Mesenchymal stem cell (in vitro differentiated cells and primary cell): ENCODE results near the gene PFKM.
"Not testable (repeated sequence)": the region's sequence is repeated elsewhere in the genome, so short reads cannot be mapped to it uniquely, and the experiment has no call there.

ENCODE experiments used
- DNase-seq: peaks from one replicate; pipeline ENCODE4 v3.0.0-alpha.2; 2013
- H2AFZ ChIP-seq: one replicate; pipeline ENCODE4 v1.6.1; 2013; ENCODE audit warnings: low read depth, mild to moderate bottlenecking, control low read depth, inconsistent platforms, low read length, moderate library complexity
- H2AK5ac ChIP-seq: 2 replicates; pipeline ENCODE4 v1.6.1; 2013; ENCODE audit warnings: low read length, moderate library complexity, mild to moderate bottlenecking, inconsistent platforms; ENCODE audit not compliant: severe bottlenecking
- H2BK120ac ChIP-seq: one replicate; pipeline ENCODE4 v1.6.1; 2013; ENCODE audit warnings: low read depth, mild to moderate bottlenecking, inconsistent platforms, low read length, moderate library complexity
- H2BK12ac ChIP-seq, 2 experiments: one replicate each; pipeline ENCODE4 v1.6.1; 2013; ENCODE audit warnings: inconsistent platforms in 2 of 2, low read length in 2 of 2, mild to moderate bottlenecking in 2 of 2, moderate library complexity in 2 of 2, control low read depth in 1 of 2
- H2BK15ac ChIP-seq: one replicate; pipeline ENCODE4 v1.6.1; 2013; ENCODE audit warnings: mild to moderate bottlenecking, low read depth, inconsistent platforms; ENCODE audit not compliant: poor library complexity, severe bottlenecking
- H2BK5ac ChIP-seq: 2 replicates; pipeline ENCODE4 v1.6.1; 2013; ENCODE audit warnings: low read depth, mild to moderate bottlenecking, low read length, control low read depth, inconsistent platforms; ENCODE audit not compliant: poor library complexity, severe bottlenecking
- H3K14ac ChIP-seq, 2 experiments: one replicate each; pipeline ENCODE4 v1.6.1; 2013; ENCODE audit warnings: inconsistent platforms in 2 of 2, low read length in 2 of 2, control low read depth in 1 of 2, mild to moderate bottlenecking in 1 of 2, moderate library complexity in 1 of 2
- H3K18ac ChIP-seq, 2 experiments: one replicate each; pipeline ENCODE4 v1.6.1; 2013; ENCODE audit warnings: inconsistent platforms in 2 of 2, low read length in 2 of 2, control low read depth in 1 of 2, low read depth in 1 of 2, mild to moderate bottlenecking in 1 of 2
- H3K23ac ChIP-seq, 2 experiments: one replicate each; pipeline ENCODE4 v1.6.1; 2013; ENCODE audit warnings: inconsistent platforms in 2 of 2, low read length in 2 of 2, mild to moderate bottlenecking in 2 of 2, moderate library complexity in 2 of 2, control low read depth in 1 of 2
- H3K27ac ChIP-seq: 2 replicates; pipeline ENCODE4 v1.5.1; 2013; ENCODE audit warnings: mild to moderate bottlenecking, moderate library complexity, low read length, control low read depth, inconsistent platforms; ENCODE audit not compliant: poor library complexity, severe bottlenecking
- H3K27me3 ChIP-seq, 2 experiments: 2 replicates each; pipeline versions ENCODE4 v1.6.1 to v1.7.0; 2013; ENCODE audit warnings: low read length in 2 of 2, mild to moderate bottlenecking in 2 of 2, moderate library complexity in 2 of 2, control low read depth in 1 of 2, inconsistent platforms in 1 of 2; ENCODE audit not compliant: control insufficient read depth in 1 of 2, insufficient read depth in 1 of 2
- H3K36me3 ChIP-seq, 2 experiments: 2 replicates each; pipeline versions ENCODE4 v1.6.1 to v1.7.0; 2013; ENCODE audit warnings: low read length in 2 of 2, control low read depth in 1 of 2, inconsistent platforms in 1 of 2, low read depth in 1 of 2, mild to moderate bottlenecking in 1 of 2; ENCODE audit not compliant: insufficient read depth in 2 of 2, control insufficient read depth in 1 of 2
- H3K4ac ChIP-seq, 2 experiments: one replicate each; pipeline ENCODE4 v1.6.1; 2013; ENCODE audit warnings: inconsistent platforms in 2 of 2, low read length in 2 of 2, mild to moderate bottlenecking in 2 of 2, moderate library complexity in 2 of 2, control low read depth in 1 of 2, low read depth in 1 of 2
- H3K4me1 ChIP-seq: 2 replicates; pipeline ENCODE4 v1.6.1; 2013; ENCODE audit warnings: low read depth, low read length, control low read depth; ENCODE audit not compliant: control insufficient read depth, insufficient read depth
- H3K4me2 ChIP-seq: 2 replicates; pipeline ENCODE4 v1.6.1; 2013; ENCODE audit warnings: low read length, mild to moderate bottlenecking, inconsistent platforms; ENCODE audit not compliant: poor library complexity, severe bottlenecking
- H3K4me3 ChIP-seq, 2 experiments: 2 replicates each; pipeline versions ENCODE4 v1.5.1 to v1.7.0; 2013; ENCODE audit warnings: low read length in 2 of 2, mild to moderate bottlenecking in 2 of 2, control low read depth in 1 of 2, low read depth in 1 of 2; ENCODE audit not compliant: insufficient read depth in 1 of 2
- H3K79me1 ChIP-seq: replicated peaks from 2 replicates; pipeline ENCODE4 v1.6.1; 2013; ENCODE audit warnings: mild to moderate bottlenecking, control low read depth, low read length, inconsistent platforms; ENCODE audit not compliant: poor library complexity, severe bottlenecking
- H3K9ac ChIP-seq: 2 replicates; pipeline ENCODE4 v1.7.0; 2013; ENCODE audit warnings: mild to moderate bottlenecking, low read length, moderate library complexity
- H3K9me3 ChIP-seq: 2 replicates; pipeline ENCODE4 v1.7.0; 2013; ENCODE audit warnings: mild to moderate bottlenecking, low read length; ENCODE audit not compliant: control insufficient read depth
- H4K8ac ChIP-seq: one replicate; pipeline ENCODE4 v1.6.1; 2013; ENCODE audit warnings: inconsistent platforms, mild to moderate bottlenecking, low read length, moderate library complexity
- H4K91ac ChIP-seq: one replicate; pipeline ENCODE4 v1.6.1; 2013; ENCODE audit warnings: mild to moderate bottlenecking, low read length, inconsistent platforms
- WGBS: methylation state at CpG from one replicate; pipeline ENCODE4 v1.1.7; 2013; ENCODE audit warnings: mixed read lengths; 5-methylcytosine and 5-hydroxymethylcytosine counted together

The PFKM gene

DNA sequence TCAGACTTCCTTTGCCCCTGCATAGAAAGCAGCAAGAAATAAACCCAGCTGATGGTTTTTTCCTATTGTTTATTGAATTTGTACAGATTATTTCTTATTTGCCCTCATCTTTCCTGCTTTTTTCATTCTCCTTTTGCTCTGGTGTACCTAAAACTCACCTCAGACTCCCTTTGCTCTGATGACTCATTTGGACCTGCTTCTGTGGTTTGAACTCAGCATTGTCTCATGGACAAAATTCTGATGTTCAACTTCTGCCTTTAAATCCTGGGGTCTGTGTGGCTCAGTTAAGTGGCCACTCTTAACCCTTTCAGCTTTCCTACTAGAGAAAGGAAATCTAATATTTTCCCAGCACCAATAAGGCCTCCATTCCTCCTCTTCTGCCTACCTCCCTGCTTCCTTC is 9.7 kb upstream of the PFKM start:
- Histone ChIP-seq H2BK120ac (no peak overlapping the region), H3K9me3 (no peaks in the 10 kb centered on the region), H3K9ac (no peak overlapping the region), H3K4me2 (no peak overlapping the region), H2BK12ac (no peak overlapping the region), H2BK5ac (no peak overlapping the region), H3K4me3 (no peak overlapping the region), H3K79me1 (no peaks in the 10 kb centered on the region), H3K4me1 (peaks cover 3% of the 10 kb centered on the region), H3K18ac (no peak overlapping the region), H3K14ac (no peak overlapping the region), H2BK15ac (no peak overlapping the region), H3K23ac (no peak overlapping the region), H3K27me3 (peaks cover 1 to 11% of the 10 kb centered on the region in 2 experiments), H4K91ac (no peak overlapping the region), H2AFZ (no peak overlapping the region), H3K4ac (no peak overlapping the region), H3K36me3 (no peaks in the 10 kb centered on the region), H4K8ac (no peak overlapping the region), H2AK5ac (no peak overlapping the region), H3K27ac (no peak overlapping the region)
- no peak for DNase-seq

DNA sequence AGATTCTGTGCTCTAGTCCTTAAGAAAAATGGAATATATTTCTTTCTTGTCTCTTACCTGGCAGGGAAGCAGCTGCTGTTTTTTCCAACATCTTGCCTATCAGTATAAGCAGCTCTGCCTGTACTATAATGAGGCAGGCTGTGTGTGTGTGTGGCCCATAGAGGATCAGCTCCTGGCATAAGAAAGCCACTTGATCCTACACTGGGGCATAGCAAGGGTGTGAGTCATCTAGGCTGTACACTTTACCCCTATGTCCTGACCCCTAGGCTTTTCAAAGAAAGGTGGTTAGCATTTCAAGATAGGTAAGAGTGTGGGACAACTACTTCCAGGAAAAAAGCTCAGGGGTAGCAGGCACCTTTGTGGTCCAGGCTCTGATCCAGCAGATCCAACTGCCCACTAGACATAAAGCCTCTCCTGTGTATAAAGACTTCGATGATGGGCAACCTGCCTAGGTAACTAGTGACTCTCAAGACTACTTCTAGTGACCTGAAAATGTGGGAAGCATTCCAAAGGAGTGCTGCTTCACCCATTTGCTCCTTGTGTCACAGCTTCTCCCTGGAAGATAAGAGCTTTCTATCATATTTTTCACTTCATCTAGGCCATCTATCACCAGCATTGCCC is 8.4 kb upstream of the PFKM start:
- no peak overlapping the region for H3K14ac ChIP-seq
- H3K18ac ChIP-seq = no peak overlapping the region
- H2BK12ac ChIP-seq = no peak overlapping the region
- no peaks in the 10 kb centered on the region for H3K9me3 ChIP-seq
- no peak overlapping the region for H2BK5ac ChIP-seq
- H3K79me1 ChIP-seq = no peaks in the 10 kb centered on the region
- H3K9ac ChIP-seq = no peak overlapping the region
- H4K91ac ChIP-seq = no peak overlapping the region
- H2BK15ac ChIP-seq = no peak overlapping the region
- no peak overlapping the region for H3K4me2 ChIP-seq
- peaks cover 7 to 12% of the 10 kb centered on the region in 2 experiments for H3K27me3 ChIP-seq
- 77% methylated on average over 1 of the region's 1 CpG for WGBS
- H3K36me3 ChIP-seq = no peaks in the 10 kb centered on the region
- H3K27ac ChIP-seq = no peak overlapping the region
- no peak overlapping the region for H4K8ac ChIP-seq
- H2AK5ac ChIP-seq = no peak overlapping the region
- no peak overlapping the region for H3K4me3 ChIP-seq
- H2AFZ ChIP-seq = no peak overlapping the region
- DNase-seq = no peak
- no peak overlapping the region for H2BK120ac ChIP-seq
- H3K23ac ChIP-seq = no peak overlapping the region
- H3K4ac ChIP-seq = no peak overlapping the region
- H3K4me1 ChIP-seq = peaks cover 2% of the 10 kb centered on the region

GRCh38 chr12:48111312-48111693 is 7.9 kb upstream of the PFKM start:
- H3K9ac ChIP-seq = not testable (repeated sequence)
- WGBS = 90% methylated on average over 5 of the region's 5 CpGs

DNA sequence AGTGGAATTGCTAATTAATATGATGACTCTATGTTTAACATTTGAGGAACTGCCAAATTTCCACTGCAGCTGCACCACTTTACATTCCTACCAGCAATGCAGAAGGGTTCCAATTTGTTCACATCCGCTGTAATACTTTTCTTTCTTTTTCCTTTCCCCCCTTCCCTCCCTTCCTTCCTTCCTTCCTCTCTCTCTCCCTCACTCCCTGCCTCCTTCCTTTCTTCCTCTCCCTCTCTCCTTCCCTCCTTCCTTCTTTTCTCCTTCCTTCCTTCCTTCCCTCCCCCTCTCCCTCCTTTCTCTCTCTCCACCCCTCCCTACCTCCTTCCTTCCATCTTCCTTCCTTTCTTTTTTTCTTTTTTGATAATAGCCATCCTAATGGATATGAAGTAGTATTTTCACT is 3.2 kb upstream of the PFKM start:
- no peak overlapping the region for H3K4ac ChIP-seq
- no peak overlapping the region for H4K8ac ChIP-seq
- no peak overlapping the region for H2AFZ ChIP-seq
- H2BK15ac ChIP-seq = no peak overlapping the region
- H4K91ac ChIP-seq = no peak overlapping the region
- H2AK5ac ChIP-seq = no peak overlapping the region
- H3K4me1 ChIP-seq = no peaks in the 10 kb centered on the region
- H2BK5ac ChIP-seq = no peak overlapping the region
- no peak overlapping the region for H3K4me3 ChIP-seq
- H3K27ac ChIP-seq = no peak overlapping the region
- H3K4me2 ChIP-seq = no peak overlapping the region
- no peak overlapping the region for H3K14ac ChIP-seq
- H2BK120ac ChIP-seq = no peak overlapping the region
- DNase-seq = no peak
- WGBS = 98% methylated on average over 1 of the region's 1 CpG
- H3K18ac ChIP-seq = no peak overlapping the region
- H3K9ac ChIP-seq = no peak overlapping the region
- no peak overlapping the region for H2BK12ac ChIP-seq
- H3K27me3 ChIP-seq = peaks cover 7 to 13% of the 10 kb centered on the region in 2 experiments
- H3K23ac ChIP-seq = no peak overlapping the region
- H3K79me1 ChIP-seq = no peaks in the 10 kb centered on the region
- H3K9me3 ChIP-seq = no peaks in the 10 kb centered on the region
- H3K36me3 ChIP-seq = no peaks in the 10 kb centered on the region

More at GRCh38 chr12:48111312-48111693, 7.9 kb upstream of the PFKM start:
- not testable (repeated sequence) for H3K4me2 ChIP-seq, H3K36me3 ChIP-seq, H2BK12ac ChIP-seq, H3K4me1 ChIP-seq, H2AFZ ChIP-seq, DNase-seq, H2BK5ac ChIP-seq, H3K27ac ChIP-seq, H2AK5ac ChIP-seq, H2BK120ac ChIP-seq, H3K4me3 ChIP-seq, H3K4ac ChIP-seq, H3K79me1 ChIP-seq, H2BK15ac ChIP-seq, H4K8ac ChIP-seq, H3K14ac ChIP-seq, H3K23ac ChIP-seq, H3K18ac ChIP-seq, H4K91ac ChIP-seq, H3K9me3 ChIP-seq
- H3K27me3 ChIP-seq = peaks cover 7 to 12% of the 10 kb centered on the region in 2 experiments
